ENCODE data around the gene SZRD1.

SZRD1 gene

GRCh38 chr1:16436946-16437474 is 70.0 kb downstream of the SZRD1 start, which contains the start of gene SPATA21:
SPATA21 (minus strand) TSS chr1:16437424; CDS start chr1:16431371, 6,053 bp downstream.
- DNase-seq (ENCODE audit: insufficient read length, low spot score) (no peak), FAIRE-seq (no peak)

GRCh38 chr1:16438516-16438915 is 71.5 kb downstream of the SZRD1 start:
- no peak for FAIRE-seq
- no peak for DNase-seq (ENCODE audit: insufficient read length, low spot score)

GRCh38 chr1:16438924-16439323 is 71.9 kb downstream of the SZRD1 start:
- FAIRE-seq (no peak), DNase-seq (ENCODE audit: insufficient read length, low spot score) (no peak)

- FAIRE-seq (no peak), DNase-seq (ENCODE audit: insufficient read length, low spot score) (no peak)
Observed at GRCh38 chr1:16440131-16440469, 73.1 kb downstream of the SZRD1 start.

GRCh38 chr1:16440470-16441281 is 73.6 kb downstream of the SZRD1 start, which contains the start of gene NECAP2:
NECAP2 (plus strand) TSS chr1:16440724; CDS start chr1:16440762, 38 bp downstream.
- FAIRE-seq (peak; percentile 60), DNase-seq (ENCODE audit: insufficient read length, low spot score) (peak; percentile 91)

- no peak for DNase-seq (ENCODE audit: insufficient read length, low spot score)
- no peak for FAIRE-seq
Observed at GRCh38 chr1:16441282-16441665, 74.2 kb downstream of the SZRD1 start.

- FAIRE-seq (no peak), DNase-seq (ENCODE audit: insufficient read length, low spot score) (no peak)
Observed at GRCh38 chr1:16442265-16442664, 75.2 kb downstream of the SZRD1 start.

- DNase-seq (ENCODE audit: insufficient read length, low spot score) (no peak), FAIRE-seq (no peak)
Observed at GRCh38 chr1:16442941-16443340, 75.9 kb downstream of the SZRD1 start.

GRCh38 chr1:16443975-16444770 is 77.1 kb downstream of the SZRD1 start:
- no peak for DNase-seq (ENCODE audit: insufficient read length, low spot score)
- FAIRE-seq: no peak

- FAIRE-seq: no peak
- DNase-seq (ENCODE audit: insufficient read length, low spot score): no peak
Observed at GRCh38 chr1:16445052-16445451, 78.0 kb downstream of the SZRD1 start.

GRCh38 chr1:16446116-16446515 is 79.1 kb downstream of the SZRD1 start:
- FAIRE-seq: no peak
- no peak for DNase-seq (ENCODE audit: insufficient read length, low spot score)

GRCh38 chr1:16447641-16448040 is 80.6 kb downstream of the SZRD1 start:
- DNase-seq (ENCODE audit: insufficient read length, low spot score): no peak
- no peak for FAIRE-seq
